ENCODE measurements around the gene PDE6G. TPM values are rescaled to one million over a fixed set of nuclear protein-coding genes. Genes with fewer than 3 reads are reported as not detected.

Gene PDE6G
- total and polyA plus RNA-seq, 2 of the 13 experiments (the other 11 are each of a cell fraction or from before 2014, with no cell fraction given) = 1.4 to 6.7 TPM

- no peak for TF ChIP-seq SNRNP70 (IDR thresholded peaks at IDR 0.05; ENCODE audit: low read depth, low read length)
- TF ChIP-seq ZNF720 (CRISPR knock-in tag; IDR thresholded peaks at IDR 0.05) = no peak
- peak; percentile 64 for TF ChIP-seq GMEB2 (CRISPR knock-in tag; IDR thresholded peaks at IDR 0.05; ENCODE audit: low read depth)
- TF ChIP-seq SIN3B (IDR thresholded peaks at IDR 0.05; ENCODE audit: low read length) = peak; percentile 79
- TF ChIP-seq PHF20 (CRISPR knock-in tag; IDR thresholded peaks at IDR 0.05) = peak; percentile 99
- TF ChIP-seq, protein P1, sequence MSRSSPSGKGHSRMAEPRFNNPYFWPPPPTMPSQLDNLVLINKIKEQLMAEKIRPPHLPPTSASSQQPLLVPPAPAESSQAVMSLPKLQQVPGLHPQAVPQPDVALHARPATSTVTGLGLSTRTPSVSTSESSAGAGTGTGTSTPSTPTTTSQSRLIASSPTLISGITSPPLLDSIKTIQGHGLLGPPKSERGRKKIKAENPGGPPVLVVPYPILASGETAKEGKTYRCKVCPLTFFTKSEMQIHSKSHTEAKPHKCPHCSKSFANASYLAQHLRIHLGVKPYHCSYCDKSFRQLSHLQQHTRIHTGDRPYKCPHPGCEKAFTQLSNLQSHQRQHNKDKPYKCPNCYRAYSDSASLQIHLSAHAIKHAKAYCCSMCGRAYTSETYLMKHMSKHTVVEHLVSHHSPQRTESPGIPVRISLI (CRISPR knock-in tag; IDR thresholded peaks at IDR 0.05; ENCODE audit: borderline replicate concordance) = no peak
- peak; percentile 72 for TF ChIP-seq ZNF563 (CRISPR knock-in tag; IDR thresholded peaks at IDR 0.05)
- peak; percentile 78 for TF ChIP-seq ZNF501 (CRISPR knock-in tag; IDR thresholded peaks at IDR 0.05)
- no peak; the same call in 1 of the 2 replicates for TF ChIP-seq BCL6 (CRISPR knock-in tag; IDR thresholded peaks at IDR 0.05)
- no peak for TF ChIP-seq HMG20B (CRISPR knock-in tag; conservative IDR thresholded peaks at IDR 0.05)
- no peak for TF ChIP-seq MTA3 (CRISPR knock-in tag; IDR thresholded peaks at IDR 0.05)
- no peak for TF ChIP-seq MEF2D (CRISPR knock-in tag; IDR thresholded peaks at IDR 0.05)
- TF ChIP-seq, protein P2, sequence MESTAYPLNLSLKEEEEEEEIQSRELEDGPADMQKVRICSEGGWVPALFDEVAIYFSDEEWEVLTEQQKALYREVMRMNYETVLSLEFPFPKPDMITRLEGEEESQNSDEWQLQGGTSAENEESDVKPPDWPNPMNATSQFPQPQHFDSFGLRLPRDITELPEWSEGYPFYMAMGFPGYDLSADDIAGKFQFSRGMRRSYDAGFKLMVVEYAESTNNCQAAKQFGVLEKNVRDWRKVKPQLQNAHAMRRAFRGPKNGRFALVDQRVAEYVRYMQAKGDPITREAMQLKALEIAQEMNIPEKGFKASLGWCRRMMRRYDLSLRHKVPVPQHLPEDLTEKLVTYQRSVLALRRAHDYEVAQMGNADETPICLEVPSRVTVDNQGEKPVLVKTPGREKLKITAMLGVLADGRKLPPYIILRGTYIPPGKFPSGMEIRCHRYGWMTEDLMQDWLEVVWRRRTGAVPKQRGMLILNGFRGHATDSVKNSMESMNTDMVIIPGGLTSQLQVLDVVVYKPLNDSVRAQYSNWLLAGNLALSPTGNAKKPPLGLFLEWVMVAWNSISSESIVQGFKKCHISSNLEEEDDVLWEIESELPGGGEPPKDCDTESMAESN (CRISPR knock-in tag; conservative IDR thresholded peaks at IDR 0.05) = peak; percentile 96
- TF ChIP-seq ZNF30 (CRISPR knock-in tag; IDR thresholded peaks at IDR 0.05) = no peak
- TF ChIP-seq ZNF142 (CRISPR knock-in tag; IDR thresholded peaks at IDR 0.05) = no peak; the same call in 1 of the 2 replicates
- TF ChIP-seq, protein P3, sequence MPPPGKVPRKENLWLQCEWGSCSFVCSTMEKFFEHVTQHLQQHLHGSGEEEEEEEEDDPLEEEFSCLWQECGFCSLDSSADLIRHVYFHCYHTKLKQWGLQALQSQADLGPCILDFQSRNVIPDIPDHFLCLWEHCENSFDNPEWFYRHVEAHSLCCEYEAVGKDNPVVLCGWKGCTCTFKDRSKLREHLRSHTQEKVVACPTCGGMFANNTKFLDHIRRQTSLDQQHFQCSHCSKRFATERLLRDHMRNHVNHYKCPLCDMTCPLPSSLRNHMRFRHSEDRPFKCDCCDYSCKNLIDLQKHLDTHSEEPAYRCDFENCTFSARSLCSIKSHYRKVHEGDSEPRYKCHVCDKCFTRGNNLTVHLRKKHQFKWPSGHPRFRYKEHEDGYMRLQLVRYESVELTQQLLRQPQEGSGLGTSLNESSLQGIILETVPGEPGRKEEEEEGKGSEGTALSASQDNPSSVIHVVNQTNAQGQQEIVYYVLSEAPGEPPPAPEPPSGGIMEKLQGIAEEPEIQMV (CRISPR knock-in tag; IDR thresholded peaks at IDR 0.05; ENCODE audit: low read depth) = peak; percentile 84
- TF ChIP-seq POLR2AphosphoS5 (IDR thresholded peaks at IDR 0.05; ENCODE audit: low read depth, low read length) = peak; percentile 94
Observed at GRCh38 chr17:81666342-81667191, 10.2 kb upstream of the PDE6G start, which contains the start of the genes CCDC137 and OXLD1 (continued).
